Left ventricle myocardium inferior (tissue), 1 donor: ENCODE data around the gene CEP20. TPM values are rescaled to one million over a fixed set of nuclear protein-coding genes. Genes with fewer than 3 reads are reported as not detected.

Experiments used
- DNase-seq: peaks from one replicate; pipeline ENCODE4 v3.0.0-alpha.2; 2020
- H3K27ac ChIP-seq: fragments of 200-600 bp; replicated peaks from 2 replicates; pipeline ENCODE4 v1.8.0; 2021
- H3K27me3 ChIP-seq: fragments of 200-600 bp; 2 replicates; pipeline ENCODE4 v1.8.0; 2021; ENCODE audit warnings: low read depth
- H3K36me3 ChIP-seq: fragments of 200-600 bp; 2 replicates; pipeline ENCODE4 v1.8.0; 2021
- H3K4me1 ChIP-seq: fragments of 200-600 bp; 2 replicates; pipeline ENCODE4 v1.8.0; 2021
- H3K4me3 ChIP-seq: fragments of 200-600 bp; 2 replicates; pipeline ENCODE4 v1.8.0; 2021; ENCODE audit warnings: mild to moderate bottlenecking, moderate library complexity
- H3K9me3 ChIP-seq: fragments of 200-600 bp; replicated peaks from 2 replicates; pipeline ENCODE4 v1.8.0; 2021
- CTCF ChIP-seq: fragments of 200-600 bp; IDR thresholded peaks from 2 replicates; pipeline ENCODE4 v1.8.0; 2021; ENCODE audit warnings: antibody characterized with exemption, mild to moderate bottlenecking, borderline replicate concordance
- intact Hi-C: fragments of 100-400 bp; cut with micrococcal nuclease; formaldehyde crosslinking; loops from one replicate; pipeline ENCODE4 v1.11.0; 2022
- total RNA-seq: library from RNA; stranded (reverse); fragmentation: NEBNext Ultra II Directional; extraction: Animal tissue kit (Norgen Biotek cat#: 25700); gene quantifications from one replicate; pipeline ENCODE4 v1.2.1, GENCODE V29; 2021
- donor health status: DM: no; HTN: yes; CAD: no; lungs with severe emphysema.

The CEP20 gene
- total RNA-seq, 1 donor from 2014 or later = 30.7 TPM

GRCh38 chr16:15822957-15823356 lies 65.4 kb downstream of the CEP20 start:
- H3K36me3 ChIP-seq = no peaks in the 10 kb centered on the region
- H3K9me3 ChIP-seq = no peaks in the 10 kb centered on the region
- intact Hi-C loops = no loop called here
- H3K27ac ChIP-seq = no peak overlapping the region
- peaks cover 85% of the 10 kb centered on the region for H3K27me3 ChIP-seq
- H3K4me3 ChIP-seq = no peak overlapping the region
- no peak for TF ChIP-seq CTCF
- DNase-seq = no peak
- no peaks in the 10 kb centered on the region for H3K4me1 ChIP-seq

- H3K4me3 ChIP-seq = no peak overlapping the region
- peaks cover 67% of the 10 kb centered on the region for H3K27me3 ChIP-seq
- TF ChIP-seq CTCF = no peak
- peaks cover 17% of the 10 kb centered on the region for H3K9me3 ChIP-seq
- H3K36me3 ChIP-seq = no peaks in the 10 kb centered on the region
- DNase-seq = no peak
- H3K4me1 ChIP-seq = no peaks in the 10 kb centered on the region
- H3K27ac ChIP-seq = no peak overlapping the region
- intact Hi-C loops = no loop called here
These were observed 67.6 kb downstream of the CEP20 start for GRCh38 chr16:15820837-15821236.

GRCh38 chr16:15819046-15819445 lies 69.4 kb downstream of the CEP20 start:
- intact Hi-C loops = no loop called here
- Histone ChIP-seq H3K9me3 (peaks cover 30% of the 10 kb centered on the region), H3K27ac (no peak overlapping the region), H3K27me3 (peaks cover 51% of the 10 kb centered on the region), H3K36me3 (no peaks in the 10 kb centered on the region), H3K4me1 (no peaks in the 10 kb centered on the region), H3K4me3 (no peak overlapping the region)
- TF ChIP-seq CTCF = no peak
- no peak for DNase-seq

GRCh38 chr16:15817446-15817845 lies 71.0 kb downstream of the CEP20 start:
- no peak overlapping the region for H3K4me3 ChIP-seq
- peaks cover 30% of the 10 kb centered on the region for H3K9me3 ChIP-seq
- H3K4me1 ChIP-seq = peaks cover under 1% of the 10 kb centered on the region
- no peaks in the 10 kb centered on the region for H3K36me3 ChIP-seq
- TF ChIP-seq CTCF = no peak
- intact Hi-C loops = no loop called here
- H3K27ac ChIP-seq = no peak overlapping the region
- no peak for DNase-seq
- H3K27me3 ChIP-seq = peaks cover 36% of the 10 kb centered on the region

- no peaks in the 10 kb centered on the region for H3K36me3 ChIP-seq
- intact Hi-C loops = no loop called here
- H3K27ac ChIP-seq = no peak overlapping the region
- peaks cover 30% of the 10 kb centered on the region for H3K9me3 ChIP-seq
- no peak for TF ChIP-seq CTCF
- peaks cover 33% of the 10 kb centered on the region for H3K27me3 ChIP-seq
- DNase-seq = no peak
- H3K4me3 ChIP-seq = no peak overlapping the region
- peaks cover 12% of the 10 kb centered on the region for H3K4me1 ChIP-seq
These were observed 72.2 kb downstream of the CEP20 start for GRCh38 chr16:15816228-15816627.

Other genes with a start within 250 kb of the CEP20 start
- 46.0 TPM for gene MARF1, start 245.4 kb downstream of the CEP20 start, total RNA-seq
- gene NDE1, start 238.4 kb downstream of the CEP20 start, total RNA-seq = 16.3 TPM
- 15.6 TPM for gene MYH11, start 31.6 kb downstream of the CEP20 start, total RNA-seq
- 17.0 TPM for gene ABCC1, start 61.0 kb upstream of the CEP20 start, total RNA-seq